Aorta (tissue), 5 donors: ENCODE measurements around the gene VPS54. TPM values are rescaled to one million over a fixed set of nuclear protein-coding genes. Genes with fewer than 3 reads are reported as not detected.

Source experiments
- ATAC-seq: fragments of 200-7000 bp; cut with Tn5 transposase; one replicate; pipeline ENCODE4 v1.9.1; 2022; ENCODE audit warnings: moderate library complexity; ENCODE audit not compliant: low FRiP score
- DNase-seq, 2 donors: peaks; one replicate each; pipeline ENCODE4 v3.0.0-alpha.2; 2020
- H3K27ac ChIP-seq, 2 donors: one replicate each; pipeline ENCODE4 v1.5.1; 2013; ENCODE audit warnings: low read length in 2 of 2, mild to moderate bottlenecking in 2 of 2, moderate library complexity in 2 of 2, control low read depth in 1 of 2, inconsistent platforms in 1 of 2, low read depth in 1 of 2
- H3K27me3 ChIP-seq, 2 donors: one replicate each; pipeline ENCODE4 v1.6.1; 2013; ENCODE audit warnings: control low read depth in 1 of 2, low read length in 1 of 2, mild to moderate bottlenecking in 1 of 2, moderate library complexity in 1 of 2; ENCODE audit not compliant: insufficient read depth in 2 of 2, control insufficient read depth in 1 of 2
- H3K36me3 ChIP-seq, 2 donors: one replicate each; pipeline ENCODE4 v1.6.1; 2013; ENCODE audit warnings: control low read depth in 1 of 2, low read length in 1 of 2, mild to moderate bottlenecking in 1 of 2; ENCODE audit not compliant: insufficient read depth in 2 of 2, control insufficient read depth in 1 of 2
- H3K4me1 ChIP-seq, 2 donors: one replicate each; pipeline ENCODE4 v1.6.1; 2013; ENCODE audit warnings: low read length in 2 of 2, control low read depth in 1 of 2, mild to moderate bottlenecking in 1 of 2, moderate library complexity in 1 of 2; ENCODE audit not compliant: insufficient read depth in 2 of 2, control insufficient read depth in 1 of 2
- H3K4me3 ChIP-seq, 2 donors: one replicate each; pipeline ENCODE4 v1.5.1; 2013; ENCODE audit warnings: low read length in 2 of 2, control low read depth in 1 of 2, mild to moderate bottlenecking in 1 of 2
- H3K9me3 ChIP-seq: one replicate; pipeline ENCODE4 v1.6.1; 2013; ENCODE audit warnings: mild to moderate bottlenecking, low read length; ENCODE audit not compliant: control insufficient read depth
- WGBS, 2 donors: extraction: QIAGEN DNeasy Blood & Tissue Kit; methylation state at CpG; one replicate each; pipeline ENCODE4 v1.1.7; 2013; 5-methylcytosine and 5-hydroxymethylcytosine counted together
- intact Hi-C, 2 donors: fragments of 100-400 bp; cut with DNase I; formaldehyde crosslinking; loops; one replicate each; pipeline versions ENCODE4 v1.14.2 to v1.15.0; 2022
- polyA plus RNA-seq, 2 donors: library from polyadenylated mRNA; stranded (reverse); fragments of 200-250 nt; gene quantifications; one replicate each; pipeline ENCODE4 v1.2.3, GENCODE V29; 2013
- total RNA-seq, 2 donors: library from RNA; stranded (reverse); fragmentation: NEBNext Ultra II Directional; extraction: Animal tissue kit (Norgen Biotek cat#: 25700); gene quantifications; one replicate each; pipeline ENCODE4 v1.2.1, GENCODE V29; 2021
- donor health status: healthy with polysubstance abuse.
- donor health status: Bipolar disorder and iron deficiency.
- donor health status: DM: no; HTN: no; CAD: no.
- donor health status: DM: no; HTN: no; CAD: no.
- donor health status: DM: yes; HTN: yes; CAD: no.

The VPS54 gene
- total and polyA plus RNA-seq, 4 donors: 10.9 to 24.4 (median 22.4) TPM

DNA sequence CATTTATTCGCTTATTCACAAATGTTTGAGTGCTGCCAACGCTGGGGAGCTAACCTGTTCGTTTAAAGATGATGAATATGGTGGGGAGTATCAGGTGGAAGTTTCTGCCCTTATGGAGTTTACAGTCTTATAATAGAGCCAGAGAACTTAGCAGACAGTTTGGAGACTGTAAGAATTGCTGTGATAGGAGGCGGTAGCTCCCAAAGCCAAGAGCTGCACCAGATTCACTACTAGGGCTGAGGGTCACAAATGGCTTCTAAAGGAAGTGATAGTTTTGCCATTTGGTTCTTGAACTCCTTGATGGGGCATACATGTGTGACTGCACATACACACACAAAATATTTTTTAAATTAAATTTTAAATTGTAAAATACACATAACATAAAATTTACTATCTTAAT lies 148.5 kb downstream of the VPS54 start:
- ATAC-seq: no peak
- Histone ChIP-seq H3K4me3 (no peak overlapping the region), H3K27me3 (no peaks in the 10 kb centered on the region), H3K27ac (no peak overlapping the region), H3K9me3 (no peaks in the 10 kb centered on the region), H3K36me3 (peaks cover 0 to 2% of the 10 kb centered on the region in 2 donors), H3K4me1 (peaks cover 6 to 20% of the 10 kb centered on the region in 2 donors)
- DNase-seq: no peak
- 91 to 94% methylated on average over 4 of the region's 4 CpGs for WGBS, 2 donors
- intact Hi-C loops: no loop called here

DNA sequence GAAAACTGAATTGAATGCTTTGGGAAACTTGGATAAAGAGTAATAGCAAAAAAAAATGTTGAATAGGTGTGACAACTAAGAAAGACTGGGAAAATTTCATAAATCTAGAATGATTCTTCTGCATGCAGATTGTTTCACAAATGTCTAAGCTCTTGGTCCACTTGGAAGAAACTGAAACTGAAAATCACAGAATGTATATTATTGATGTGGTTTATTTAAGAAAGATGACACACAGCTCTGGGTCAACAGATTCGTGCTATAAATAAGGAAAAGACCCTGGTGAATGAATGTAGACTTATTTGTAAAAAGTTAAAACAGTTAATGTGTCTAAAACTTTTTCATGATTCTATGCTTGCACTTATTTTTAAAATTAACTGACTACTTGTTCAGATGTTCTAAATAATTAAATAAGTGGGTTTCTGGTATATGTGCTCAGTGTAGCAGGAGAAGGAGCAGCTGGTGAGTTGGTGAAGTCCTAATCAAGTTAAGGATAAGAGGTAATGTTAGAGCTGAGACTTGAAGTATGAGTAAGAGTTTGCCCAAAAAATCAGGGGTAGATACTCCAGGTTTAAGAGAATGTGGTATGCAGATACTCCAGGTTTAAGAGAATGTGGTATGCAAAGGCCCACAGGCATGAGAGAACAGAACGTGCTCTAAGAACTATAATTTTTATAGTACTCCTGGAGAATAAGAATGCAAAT lies 153.1 kb downstream of the VPS54 start:
- WGBS, 2 donors: 70 to 75% methylated on average over 2 of the region's 2 CpGs
- DNase-seq (no peak), ATAC-seq (no peak)
- Histone ChIP-seq H3K4me3 (no peak overlapping the region), H3K27me3 (no peaks in the 10 kb centered on the region), H3K9me3 (no peaks in the 10 kb centered on the region), H3K27ac (no peak overlapping the region), H3K36me3 (no peaks in the 10 kb centered on the region), H3K4me1 (peaks cover 1 to 4% of the 10 kb centered on the region in 2 donors)
- intact Hi-C loops: loop anchor here in 1 of 2 donors (10.0 kb wide), 1 partner anchor 281 kb away; the partner anchor contains the start of genes MDH1 and WDPCP

DNA sequence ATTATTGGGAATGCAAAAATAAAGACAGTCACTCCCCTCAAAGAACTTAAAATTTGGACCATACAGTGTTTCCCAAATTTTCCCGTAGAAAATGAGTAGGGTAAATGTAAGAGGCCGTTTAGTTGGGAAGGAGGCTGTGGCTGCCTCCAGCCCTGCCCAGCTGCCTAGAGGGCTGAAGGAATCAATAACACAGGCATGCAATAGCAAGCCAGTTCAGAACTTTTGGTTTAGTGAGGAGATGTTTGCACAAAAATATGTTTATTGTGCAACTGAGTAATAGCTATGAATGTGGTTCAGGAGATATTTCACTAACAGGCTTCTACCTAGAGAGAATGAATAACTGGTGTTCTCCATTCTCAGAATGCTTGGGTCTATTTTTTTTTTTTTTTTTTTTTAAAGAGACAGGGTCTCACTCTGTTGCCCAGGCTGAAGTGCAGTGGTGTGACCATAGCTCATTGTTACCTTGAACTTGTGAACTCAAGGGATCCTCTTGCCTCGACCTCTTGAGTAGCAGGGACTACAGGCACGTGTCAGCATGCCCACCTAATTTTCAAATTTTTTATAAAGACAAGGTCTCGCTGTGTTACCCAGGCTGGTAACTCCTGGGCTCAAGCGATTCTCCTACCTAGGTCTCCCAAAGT lies 153.9 kb downstream of the VPS54 start:
- Histone ChIP-seq H3K4me1 (peaks cover 0 to 4% of the 10 kb centered on the region in 2 donors), H3K9me3 (no peaks in the 10 kb centered on the region), H3K4me3 (no peak overlapping the region), H3K27me3 (no peaks in the 10 kb centered on the region), H3K36me3 (no peaks in the 10 kb centered on the region), H3K27ac (no peak overlapping the region)
- DNase-seq: no peak
- no peak for ATAC-seq
- intact Hi-C loops: loop anchor here in 1 of 2 donors (10.0 kb wide), 1 partner anchor 280 kb away; the partner anchor contains the start of genes MDH1 and WDPCP
- WGBS, 2 donors: 88 to 90% methylated on average over 6 of the region's 6 CpGs

DNA sequence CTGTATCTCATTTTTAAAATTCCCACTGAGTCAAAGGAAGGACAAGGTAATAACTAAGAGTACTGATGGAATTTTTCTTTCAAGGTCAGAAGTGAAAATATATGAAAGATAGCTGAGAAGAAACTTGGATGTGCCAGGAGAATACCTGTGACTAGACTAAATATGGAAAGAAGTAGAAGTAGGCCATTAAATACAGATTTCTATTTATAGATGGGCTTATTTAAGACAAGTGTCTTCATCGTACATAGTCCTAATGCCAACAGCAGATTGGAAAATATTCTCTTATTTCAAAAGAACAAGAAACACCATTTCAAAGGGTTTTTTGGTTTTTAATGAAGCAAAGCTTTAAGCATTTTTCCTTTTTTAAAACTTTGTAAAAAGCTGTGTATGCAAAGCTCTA lies 155.5 kb downstream of the VPS54 start:
- DNase-seq (no peak), ATAC-seq (no peak)
- no peaks in the 10 kb centered on the region for H3K9me3 ChIP-seq
- no peaks in the 10 kb centered on the region for H3K27me3 ChIP-seq
- intact Hi-C loops: loop anchor here (5.0 to 10.0 kb wide), 3 partner anchors 166 to 279 kb away; partner anchors contain the start of genes MDH1 (in 1 of the 2) and WDPCP (in 1 of the 2)
- H3K36me3 ChIP-seq: no peaks in the 10 kb centered on the region
- no peak overlapping the region for H3K27ac ChIP-seq
- no peak overlapping the region for H3K4me3 ChIP-seq
- peaks cover 0 to 4% of the 10 kb centered on the region in 2 donors for H3K4me1 ChIP-seq
- 13 to 20% methylated on average over 1 of the region's 1 CpG for WGBS, 2 donors

DNA sequence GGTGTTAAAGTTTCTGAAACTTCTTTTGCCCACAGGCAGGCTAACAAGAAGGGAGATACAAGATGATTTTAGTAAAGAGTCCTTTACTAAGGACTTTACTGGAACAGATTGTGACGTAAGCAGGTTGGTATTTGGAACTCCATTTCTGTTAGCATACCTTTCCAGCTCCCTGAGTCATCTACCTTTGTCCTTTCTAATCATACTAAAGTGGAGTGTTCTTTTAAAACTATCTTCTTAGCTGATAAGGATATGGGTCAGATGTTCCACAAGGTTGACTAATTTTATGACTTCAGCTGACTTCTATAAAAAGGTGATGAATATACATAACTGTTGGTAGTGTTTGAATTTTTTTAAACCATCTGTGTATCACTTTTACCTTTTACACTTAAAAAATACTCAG lies 156.4 kb downstream of the VPS54 start:
- peaks cover 3% of the 10 kb centered on the region in 2 donors for H3K36me3 ChIP-seq
- ATAC-seq (no peak), DNase-seq (no peak)
- intact Hi-C loops: loop anchor here (5.0 to 10.0 kb wide), 3 partner anchors 166 to 278 kb away; partner anchors contain the start of genes MDH1 (in 1 of the 2) and WDPCP (in 1 of the 2)
- H3K27me3 ChIP-seq: no peaks in the 10 kb centered on the region
- no peaks in the 10 kb centered on the region for H3K9me3 ChIP-seq
- peaks cover 0 to 4% of the 10 kb centered on the region in 2 donors for H3K4me1 ChIP-seq
- H3K4me3 ChIP-seq: no peak overlapping the region
- WGBS, 2 donors: 62 to 64% methylated on average over 1 of the region's 1 CpG
- no peak overlapping the region for H3K27ac ChIP-seq

DNA sequence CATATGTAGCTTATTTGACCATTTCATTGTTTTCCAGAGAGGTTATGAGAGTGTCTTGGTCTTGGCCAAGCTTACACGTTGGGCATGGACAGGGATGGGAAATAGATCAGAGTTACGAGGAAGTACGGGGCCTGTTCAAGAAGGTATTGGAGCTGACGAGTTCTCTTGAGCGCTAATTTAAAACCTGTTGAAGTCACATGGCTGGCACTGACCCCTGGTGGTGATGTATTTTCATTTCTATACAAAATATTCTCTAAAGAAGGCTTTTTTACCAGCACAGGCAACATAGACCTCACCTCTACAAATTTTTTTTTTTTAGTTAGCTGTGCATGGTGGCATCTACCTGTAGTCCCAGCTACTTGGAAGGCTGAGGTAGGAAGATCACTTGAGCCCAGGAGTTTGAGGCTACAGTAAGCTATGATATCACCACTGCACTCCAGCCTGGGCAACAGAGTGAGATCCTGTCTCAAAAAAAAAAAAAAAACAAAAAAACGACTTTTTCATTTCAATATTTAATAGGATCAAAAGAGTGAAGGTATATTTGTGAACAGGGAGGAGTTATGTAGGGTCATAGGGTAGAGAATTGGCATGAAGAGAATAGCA lies 157.9 kb downstream of the VPS54 start:
- peaks cover 3 to 8% of the 10 kb centered on the region in 2 donors for H3K36me3 ChIP-seq

DNA sequence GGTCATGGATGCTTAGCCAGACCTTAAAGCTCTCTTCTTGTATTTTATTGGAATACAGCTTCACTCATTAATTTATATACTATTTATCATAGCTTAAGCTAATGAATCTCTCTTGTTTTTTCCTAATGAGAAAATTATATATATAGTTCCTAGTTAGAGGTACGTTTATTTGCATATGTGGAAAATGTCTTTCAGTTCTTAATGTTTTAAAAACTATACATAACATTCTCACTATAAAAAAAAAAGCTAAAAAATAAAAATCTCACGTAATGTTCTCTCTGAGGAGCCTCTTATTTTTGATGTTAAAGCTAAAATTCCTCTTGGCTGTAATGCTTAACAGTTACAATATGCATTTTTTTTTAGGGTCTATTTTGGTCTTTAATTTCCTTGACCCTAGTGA lies 160.9 kb downstream of the VPS54 start:
- H3K36me3 ChIP-seq: peaks cover 3 to 8% of the 10 kb centered on the region in 2 donors
- peaks cover 7 to 14% of the 10 kb centered on the region in 2 donors for H3K4me1 ChIP-seq
- intact Hi-C loops: no loop called here
- H3K27ac ChIP-seq: no peak overlapping the region
- H3K4me3 ChIP-seq: no peak overlapping the region
- DNase-seq (no peak), ATAC-seq (no peak)
- 87 to 93% methylated on average over 2 of the region's 2 CpGs for WGBS, 2 donors
- H3K9me3 ChIP-seq: no peaks in the 10 kb centered on the region
- no peaks in the 10 kb centered on the region for H3K27me3 ChIP-seq

More for the DNA sequence above, 157.9 kb downstream of the VPS54 start:
- 7 to 8% methylated on average over 6 of the region's 6 CpGs for WGBS, 2 donors
- Histone ChIP-seq H3K4me1 (peaks cover 0 to 4% of the 10 kb centered on the region in 2 donors), H3K9me3 (no peaks in the 10 kb centered on the region), H3K27ac (peak overlapping the region in 1 of 2 donors; percentile 80), H3K27me3 (no peaks in the 10 kb centered on the region), H3K4me3 (no peak overlapping the region)
- ATAC-seq (peak; percentile 76), DNase-seq (no peak)
- intact Hi-C loops: loop anchor here (5.0 to 10.0 kb wide), 3 partner anchors 164 to 277 kb away; partner anchors contain the start of genes MDH1 (in 1 of the 2) and WDPCP (in 1 of the 2)

DNA sequence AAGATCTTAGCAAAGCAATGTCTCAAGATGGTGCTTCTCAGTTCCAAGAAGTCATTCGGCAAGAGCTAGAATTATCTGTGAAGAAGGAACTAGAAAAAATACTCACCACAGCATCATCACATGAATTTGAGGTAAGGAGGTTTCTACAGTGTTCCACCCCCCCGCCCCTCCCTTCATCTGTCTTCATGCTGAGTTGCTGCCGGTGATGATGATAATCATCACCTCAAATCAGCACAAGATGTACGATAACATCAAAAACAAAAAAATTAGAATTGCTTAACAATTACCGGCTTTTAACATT lies 163.0 kb downstream of the VPS54 start:
- Histone ChIP-seq H3K4me1 (peaks cover 8 to 15% of the 10 kb centered on the region in 2 donors), H3K9me3 (no peaks in the 10 kb centered on the region), H3K4me3 (no peak overlapping the region), H3K27ac (no peak overlapping the region), H3K27me3 (no peaks in the 10 kb centered on the region), H3K36me3 (peaks cover 3 to 8% of the 10 kb centered on the region in 2 donors)
- no peak for DNase-seq
- no peak for ATAC-seq
- 81 to 87% methylated on average over 5 of the region's 5 CpGs for WGBS, 2 donors
- intact Hi-C loops: no loop called here
